Prostate gland (tissue), 2 donors: Measurements from ENCODE around the gene DZIP1. TPM values are rescaled to one million over a fixed set of nuclear protein-coding genes. Genes with fewer than 3 reads are reported as not detected.

Experiments used
- DNase-seq: peaks from one replicate; pipeline ENCODE4 v3.0.0-alpha.2; 2019; ENCODE audit warnings: low spot score
- H3K27ac ChIP-seq, 2 donors: fragments of 200-600 bp; sonication (generic); 2 replicates each; pipeline ENCODE4 v1.5.1; 2017 to 2019
- H3K27me3 ChIP-seq: fragments of 200-600 bp; sonication (generic); replicated peaks from 2 replicates; pipeline ENCODE4 v1.5.1; 2019; ENCODE audit not compliant: insufficient read depth
- H3K36me3 ChIP-seq, 2 donors: fragments of 200-600 bp; sonication (generic); 1 replicate in 1 of 2; 2 replicates in 1 of 2; pipeline versions ENCODE4 v1.5.1 to v1.8.1; 2017 to 2019
- H3K4me1 ChIP-seq: fragments of 200-600 bp; sonication (generic); replicated peaks from 2 replicates; pipeline ENCODE4 v1.5.1; 2019
- H3K4me3 ChIP-seq, 2 donors: fragments of 200-600 bp; sonication (generic); 2 replicates each; pipeline ENCODE4 v1.5.1; 2017 to 2019
- H3K9me3 ChIP-seq: fragments of 200-600 bp; sonication (generic); 2 replicates; pipeline ENCODE4 v1.5.1; 2017
- CTCF ChIP-seq, 4 experiments: fragments of 200-600 bp in 2 of 4; fragments of 450-650 bp in 2 of 4; sonication (generic) in 2 of 4; IDR thresholded peaks; 1 replicate in 3 of 4; 2 replicates in 1 of 4; pipeline ENCODE4 v1.5.1; 2016 to 2019; ENCODE audit warnings: antibody characterized with exemption in 4 of 4, mild to moderate bottlenecking in 2 of 4, moderate library complexity in 2 of 4
- POLR2A ChIP-seq: fragments of 450-650 bp; IDR thresholded peaks from one replicate; pipeline ENCODE4 v1.6.1; 2016; ENCODE audit warnings: antibody characterized with exemption, mild to moderate bottlenecking
- POLR2AphosphoS5 ChIP-seq: sonication (generic); formaldehyde crosslinking; IDR thresholded peaks from one replicate; pipeline ENCODE4 v1.6.1; 2017; ENCODE audit warnings: antibody characterized with exemption
- WGBS: methylation state at CpG from one replicate; pipeline ENCODE4 v1.1.5; 2018; 5-methylcytosine and 5-hydroxymethylcytosine counted together
- intact Hi-C: fragments of 100-400 bp; cut with DNase I; formaldehyde crosslinking; loops from one replicate; pipeline ENCODE4 v1.14.2; 2022
- total RNA-seq, 2 donors: library from RNA; depleted of rRNA; stranded (reverse); fragments of >200 nt; gene quantifications; one replicate each; pipeline ENCODE4 v1.1.0, GENCODE V29; 2016

Gene DZIP1
- total RNA-seq, 2 donors from 2014 or later: 6.4 to 19.0 TPM

DNA sequence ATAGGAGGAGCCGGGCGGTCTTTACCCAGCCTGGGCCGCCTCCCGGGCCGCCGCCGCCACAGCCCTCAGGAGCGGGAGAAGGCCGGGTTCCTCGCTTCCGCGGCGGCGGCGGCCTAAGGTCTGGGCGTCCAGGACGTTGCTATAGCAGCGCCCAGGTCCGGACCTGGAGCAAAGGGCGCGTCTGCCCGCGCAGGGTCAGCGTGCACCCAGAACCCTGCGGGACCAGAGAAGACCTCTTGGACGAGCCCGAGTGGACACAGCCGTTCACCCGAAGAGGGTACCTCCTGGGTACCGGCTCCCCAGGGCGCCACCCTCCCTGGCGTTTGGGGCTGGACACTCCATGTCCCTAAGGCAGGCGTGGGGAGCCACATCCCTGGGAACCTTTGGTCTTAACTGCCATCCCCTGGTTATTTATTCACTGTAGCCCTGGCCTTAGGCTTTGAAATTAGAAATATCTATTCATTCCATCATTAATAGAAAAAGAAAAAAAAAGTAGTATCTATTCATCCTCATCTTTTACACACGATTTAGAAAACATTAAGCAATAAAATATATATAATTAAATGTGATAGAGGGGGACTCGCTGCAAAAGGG is 2.4 kb downstream of the DZIP1 start:
- WGBS: 7% methylated on average over 35 of the region's 35 CpGs
- Histone ChIP-seq H3K9me3 (no peaks in the 10 kb centered on the region), H3K36me3 (no peaks in the 10 kb centered on the region), H3K27ac (no peak overlapping the region), H3K4me3 (peak overlapping the region; percentile 20 to 28), H3K4me1 (no peaks in the 10 kb centered on the region), H3K27me3 (peaks cover 2% of the 10 kb centered on the region)
- intact Hi-C loops: no loop called here
- TF ChIP-seq POLR2A: no peak
- TF ChIP-seq CTCF (IDR thresholded peaks at IDR 0.05): no peak
- no peak for TF ChIP-seq POLR2AphosphoS5
- DNase-seq: no peak

DNA sequence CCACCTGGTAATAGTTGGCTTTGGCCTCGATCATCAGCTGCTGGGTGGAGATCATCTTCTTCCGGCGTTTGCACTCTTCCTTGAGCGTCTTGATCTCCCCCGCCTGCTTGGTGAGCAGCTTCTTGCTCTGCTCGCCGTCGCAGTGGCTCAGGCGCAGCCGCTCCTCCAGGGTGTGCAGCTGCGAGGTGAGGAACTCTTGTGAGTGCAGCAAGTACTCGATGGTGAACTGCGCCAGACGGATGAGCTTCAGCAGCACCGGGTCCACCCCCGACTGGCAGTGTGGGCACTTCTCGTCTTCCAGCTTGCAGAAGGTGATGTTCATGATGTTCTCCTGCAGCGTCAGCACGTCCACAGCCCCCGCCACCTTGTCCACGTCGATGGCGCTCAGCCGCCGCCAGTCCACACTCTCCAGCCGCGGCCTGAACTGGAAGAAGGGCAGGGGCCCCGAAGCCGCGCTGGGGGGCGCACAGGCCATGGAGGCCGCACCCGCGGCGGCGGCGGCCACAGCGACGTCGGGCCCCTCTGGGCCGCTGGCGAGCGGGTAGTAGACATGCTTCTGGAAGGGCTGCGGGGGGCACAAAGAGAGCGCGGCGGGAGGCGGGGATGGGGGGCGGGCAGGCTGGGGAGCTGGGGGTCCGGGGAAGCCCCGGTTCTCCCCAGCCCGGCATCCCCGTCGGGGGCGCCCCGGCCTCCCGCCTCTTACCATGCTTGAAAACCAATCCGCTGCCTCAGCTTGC is 3.0 kb downstream of the DZIP1 start:
- intact Hi-C loops: no loop called here
- H3K27ac ChIP-seq: no peak overlapping the region
- H3K4me3 ChIP-seq: peak overlapping the region; percentile 20 to 28
- no peaks in the 10 kb centered on the region for H3K9me3 ChIP-seq
- peaks cover 2% of the 10 kb centered on the region for H3K27me3 ChIP-seq
- H3K4me1 ChIP-seq: no peaks in the 10 kb centered on the region
- DNase-seq: no peak
- TF ChIP-seq POLR2A: no peak
- no peak for TF ChIP-seq POLR2AphosphoS5
- no peak for TF ChIP-seq CTCF (IDR thresholded peaks at IDR 0.05)
- H3K36me3 ChIP-seq: no peaks in the 10 kb centered on the region
- WGBS: 30% methylated on average over 53 of the region's 58 CpGs

DNA sequence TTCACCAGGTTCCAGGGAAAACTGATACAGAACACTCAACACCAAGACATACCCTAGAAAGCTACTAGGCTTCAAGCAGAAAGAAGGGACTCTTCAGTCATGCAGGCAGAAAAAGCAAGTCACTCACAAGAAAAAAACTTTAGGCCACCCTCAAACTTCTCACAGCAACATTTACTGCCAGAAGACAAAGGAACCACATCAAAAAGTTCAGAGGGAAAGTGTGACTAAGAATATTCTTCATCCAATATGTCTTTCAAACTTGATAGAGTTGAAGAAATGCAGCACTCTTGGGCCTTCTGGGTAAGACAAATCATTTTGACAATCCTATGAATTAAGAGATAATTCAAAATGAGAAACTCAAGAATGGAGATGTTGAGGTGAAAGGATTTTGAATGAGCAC is 7.7 kb downstream of the DZIP1 start:
- no peak for DNase-seq
- Histone ChIP-seq H3K27me3 (peaks cover 2% of the 10 kb centered on the region), H3K4me1 (no peaks in the 10 kb centered on the region), H3K36me3 (no peaks in the 10 kb centered on the region), H3K27ac (no peak overlapping the region), H3K9me3 (no peaks in the 10 kb centered on the region), H3K4me3 (no peak overlapping the region)
- intact Hi-C loops: no loop called here
- TF ChIP-seq POLR2A: no peak
- TF ChIP-seq POLR2AphosphoS5: no peak
- no peak for TF ChIP-seq CTCF (IDR thresholded peaks at IDR 0.05)

DNA sequence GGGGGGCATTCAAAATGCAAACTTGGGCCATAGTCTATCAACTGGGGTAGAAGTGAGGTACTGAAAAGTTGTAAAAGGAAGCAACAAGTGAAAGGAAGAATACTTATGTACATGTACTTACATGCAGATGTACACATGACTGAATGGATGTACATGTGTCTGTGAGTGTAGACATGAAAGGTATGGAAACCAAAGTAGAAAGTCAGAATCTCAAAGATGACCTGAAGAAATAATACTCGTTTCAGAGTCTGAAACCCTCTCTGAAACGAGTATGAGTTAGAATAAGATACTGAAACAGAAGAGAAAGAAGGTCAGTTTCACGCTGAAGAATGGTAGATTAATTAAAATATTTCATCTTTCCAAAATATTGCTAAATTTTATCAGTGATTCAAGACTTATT is 13.9 kb downstream of the DZIP1 start:
- no peaks in the 10 kb centered on the region for H3K36me3 ChIP-seq
- intact Hi-C loops: no loop called here
- H3K27me3 ChIP-seq: no peaks in the 10 kb centered on the region
- no peaks in the 10 kb centered on the region for H3K4me1 ChIP-seq
- H3K9me3 ChIP-seq: no peaks in the 10 kb centered on the region
- H3K27ac ChIP-seq: no peak overlapping the region
- 90% methylated on average over 3 of the region's 3 CpGs for WGBS
- H3K4me3 ChIP-seq: no peak overlapping the region
- no peak for DNase-seq
- no peak for TF ChIP-seq CTCF (IDR thresholded peaks at IDR 0.05)
- no peak for TF ChIP-seq POLR2A
- no peak for TF ChIP-seq POLR2AphosphoS5

DNA sequence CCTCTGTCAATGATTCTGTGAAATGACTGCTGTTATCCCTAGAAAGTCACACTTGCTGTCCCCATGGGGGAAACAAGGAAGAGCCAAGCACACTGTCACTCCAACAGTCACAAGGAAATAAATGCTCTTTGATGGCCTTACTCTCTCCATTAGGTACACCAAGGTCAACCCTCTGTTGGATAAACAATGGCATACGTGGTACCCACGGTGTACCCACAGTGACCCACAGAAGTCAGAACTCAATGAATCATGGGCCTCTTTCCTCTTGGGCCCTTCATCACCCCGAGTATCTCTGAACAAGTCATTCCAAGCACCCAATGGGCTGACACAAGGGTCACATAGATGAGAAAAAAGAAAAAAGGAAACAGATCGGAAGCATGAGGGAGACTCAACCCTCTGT is 15.4 kb downstream of the DZIP1 start:
- H3K4me3 ChIP-seq: no peak overlapping the region
- intact Hi-C loops: no loop called here
- no peak for DNase-seq
- no peaks in the 10 kb centered on the region for H3K36me3 ChIP-seq
- WGBS: 87% methylated on average over 4 of the region's 4 CpGs
- no peaks in the 10 kb centered on the region for H3K4me1 ChIP-seq
- H3K27ac ChIP-seq: no peak overlapping the region
- TF ChIP-seq CTCF (IDR thresholded peaks at IDR 0.05) (no peak), POLR2AphosphoS5 (no peak), POLR2A (no peak)
- H3K27me3 ChIP-seq: no peaks in the 10 kb centered on the region
- H3K9me3 ChIP-seq: no peaks in the 10 kb centered on the region
